ENCODE data around the gene TTC33. TPM values are rescaled to one million over a fixed set of nuclear protein-coding genes. Genes with fewer than 3 reads are reported as not detected.

The TTC33 gene
- total and polyA plus RNA-seq, 5 experiments from 2014 or later = 8.4 to 18.9 (median 14.8) TPM

DNA sequence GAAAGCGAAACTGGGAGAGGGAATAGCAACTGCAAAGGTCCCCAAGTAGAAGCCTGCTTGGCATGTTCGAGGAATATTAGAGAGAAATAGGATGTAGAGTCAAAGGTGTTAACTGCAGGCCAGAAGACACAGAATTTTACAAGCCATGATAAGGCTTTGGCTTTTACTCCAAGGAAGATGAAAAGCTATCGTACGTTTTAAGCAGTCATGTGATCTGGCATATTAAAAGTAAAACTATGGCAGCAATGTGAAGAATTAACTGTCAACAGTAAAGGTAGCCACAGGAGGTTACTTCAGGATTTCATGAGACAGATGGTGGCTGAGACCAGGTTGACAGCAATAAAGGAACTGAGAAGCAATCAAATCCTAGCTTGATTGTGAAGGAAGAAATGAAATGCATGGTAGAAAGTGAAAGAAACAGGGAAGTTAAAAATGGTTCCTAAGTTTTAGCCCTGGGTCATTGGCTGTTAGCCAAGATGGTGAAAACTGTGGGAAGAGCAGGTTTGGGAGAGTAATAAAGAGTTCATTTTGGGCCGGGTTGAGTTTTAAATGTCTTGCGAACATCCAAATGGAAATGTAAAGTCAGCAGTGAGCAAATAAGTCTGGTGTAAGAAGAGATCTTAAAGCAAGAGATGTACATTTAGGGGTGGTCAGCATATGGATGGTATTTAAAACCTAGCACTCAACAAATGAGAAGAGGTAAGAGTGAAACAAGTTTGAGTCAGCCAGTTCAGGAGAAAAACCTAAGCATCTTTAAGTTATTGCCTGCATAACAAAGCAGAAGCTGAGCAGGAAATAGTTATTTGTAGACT is 20.3 kb upstream of the TTC33 start:
- DNase-seq = no peak
- Mint-ChIP-seq H3K27me3 (no peaks in the 10 kb centered on the region), H3K9me3 (no peaks in the 10 kb centered on the region), H3K4me3 (no peak overlapping the region), H3K4me1 (peaks cover 14 to 32% (median 22%) of the 10 kb centered on the region in 4 donors), H3K27ac (peak overlapping the region in 6 of 10 donors; percentile 4 to 67 (median 26)), H3K36me3 (peaks cover 0 to 69% (median 3%) of the 10 kb centered on the region in 3 donors)
- POLR2A ChIA-PET = no interaction called here
- no peak for ATAC-seq

DNA sequence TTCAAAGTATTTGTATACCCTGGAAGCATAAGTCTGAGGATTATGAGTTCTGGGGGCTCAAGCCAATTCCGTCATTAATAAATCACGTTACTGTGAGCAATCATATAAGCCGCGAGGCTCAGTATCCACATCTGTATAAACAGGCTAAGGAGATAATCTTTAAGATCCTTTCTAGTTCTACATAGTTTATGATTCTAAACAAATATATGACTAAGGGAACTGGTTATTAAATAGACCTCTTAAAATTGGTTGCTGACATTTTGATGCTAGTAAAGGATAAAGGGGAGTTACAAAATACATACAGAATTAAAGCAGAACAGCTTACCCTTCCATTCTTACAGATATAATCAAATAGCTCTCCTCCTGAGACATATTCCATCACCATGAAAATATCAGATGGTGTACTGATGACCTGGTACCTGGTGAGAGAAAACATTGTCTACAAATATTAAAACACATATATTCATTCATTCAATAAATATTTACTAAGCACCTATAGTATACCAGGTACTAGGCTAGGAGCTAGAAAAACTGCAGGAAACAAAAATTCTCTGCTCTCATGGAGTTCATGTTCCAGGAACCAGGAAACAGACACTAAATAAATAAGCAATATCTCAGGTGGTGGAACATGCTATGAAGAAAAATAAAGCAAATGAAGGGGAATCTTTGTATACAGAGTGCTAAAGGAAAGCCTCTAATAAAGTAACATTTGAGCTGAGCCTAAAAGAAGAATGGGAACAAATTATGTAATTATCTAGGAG is 19.5 kb upstream of the TTC33 start:
- H3K27ac Mint-ChIP-seq = peak overlapping the region in 2 of 10 donors; percentile 16 to 36
- peaks cover 12 to 24% (median 15%) of the 10 kb centered on the region in 4 donors for H3K4me1 Mint-ChIP-seq
- no peaks in the 10 kb centered on the region for H3K27me3 Mint-ChIP-seq
- peaks cover 0 to 70% (median 3%) of the 10 kb centered on the region in 3 donors for H3K36me3 Mint-ChIP-seq
- no peaks in the 10 kb centered on the region for H3K9me3 Mint-ChIP-seq
- DNase-seq = no peak
- H3K4me3 Mint-ChIP-seq = no peak overlapping the region
- ATAC-seq = no peak
- POLR2A ChIA-PET = no interaction called here

DNA sequence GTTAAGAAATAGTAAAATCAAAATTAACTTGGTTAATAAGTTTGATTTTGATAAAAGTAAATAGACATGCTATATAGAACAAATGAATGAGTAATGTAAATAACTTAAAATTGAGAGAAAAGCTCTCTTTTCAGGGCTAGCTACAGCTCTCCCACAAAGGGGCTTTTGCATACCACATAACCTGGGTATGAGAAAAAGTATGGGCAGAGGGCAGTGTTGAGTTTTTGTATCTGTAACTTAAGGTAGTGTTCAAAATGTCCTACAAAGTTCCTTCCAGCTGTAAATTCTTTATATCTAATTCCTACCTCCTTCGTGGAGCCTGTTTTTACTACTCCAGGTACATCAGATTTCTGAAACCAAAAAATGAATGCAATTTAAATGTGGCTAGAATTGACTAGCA is 18.9 kb upstream of the TTC33 start:
- peaks cover 0 to 72% (median 3%) of the 10 kb centered on the region in 3 donors for H3K36me3 Mint-ChIP-seq
- POLR2A ChIA-PET = no interaction called here
- DNase-seq (no peak), ATAC-seq (peak in 1 of 2 donors; percentile 44)
- H3K27ac Mint-ChIP-seq = peak overlapping the region in 1 of 10 donors; percentile 47
- H3K4me3 Mint-ChIP-seq = no peak overlapping the region
- no peaks in the 10 kb centered on the region for H3K9me3 Mint-ChIP-seq
- H3K4me1 Mint-ChIP-seq = peaks cover 11 to 19% (median 12%) of the 10 kb centered on the region in 4 donors
- no peaks in the 10 kb centered on the region for H3K27me3 Mint-ChIP-seq

DNA sequence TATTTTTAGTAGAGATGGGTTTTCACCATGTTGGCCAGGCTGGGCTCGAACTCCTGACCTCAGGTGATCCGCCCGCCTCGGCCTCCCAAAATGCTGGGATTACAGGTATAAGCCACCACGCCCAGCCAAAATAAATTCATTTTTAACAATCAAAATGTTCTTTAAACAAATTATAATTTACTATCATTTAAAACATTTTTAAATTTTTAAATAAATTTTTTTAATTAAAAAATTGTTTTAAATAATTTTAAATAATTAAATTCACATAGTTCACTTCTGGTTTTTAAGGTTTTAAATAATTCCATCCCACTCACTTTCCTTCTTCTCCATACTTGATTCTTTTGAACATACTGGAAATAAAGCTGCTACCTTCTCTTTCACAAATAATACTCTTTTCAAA is 15.0 kb upstream of the TTC33 start:
- peaks cover 0 to 4% (median under 1%) of the 10 kb centered on the region in 4 donors for H3K4me1 Mint-ChIP-seq
- POLR2A ChIA-PET = no interaction called here

DNA sequence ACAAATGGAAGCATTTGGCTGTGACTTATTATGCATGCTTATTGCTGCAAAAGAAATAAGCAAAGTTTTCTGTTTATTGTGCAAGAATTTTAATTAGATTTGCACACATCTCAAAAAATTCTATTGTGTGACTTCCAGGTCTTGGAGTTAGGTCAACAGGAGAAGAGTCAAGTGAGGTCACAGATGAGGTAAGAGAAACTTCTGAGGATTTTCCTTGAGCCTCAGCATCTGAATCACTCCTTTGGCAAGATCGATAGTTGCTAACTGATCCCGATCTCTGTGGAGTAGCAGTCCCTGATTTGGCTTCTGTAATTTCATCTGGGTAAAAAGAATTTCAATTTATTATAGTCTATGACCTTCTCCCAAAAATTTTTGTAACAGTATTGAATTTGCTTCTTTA is 6.9 kb upstream of the TTC33 start:
- Mint-ChIP-seq H3K27ac (peak overlapping the region in 1 of 10 donors; percentile 48), H3K36me3 (peaks cover 0 to 71% (median 8%) of the 10 kb centered on the region in 3 donors), H3K4me3 (no peak overlapping the region), H3K4me1 (no peaks in the 10 kb centered on the region), H3K9me3 (no peaks in the 10 kb centered on the region), H3K27me3 (no peaks in the 10 kb centered on the region)
- POLR2A ChIA-PET = no interaction called here
- no peak for DNase-seq
- ATAC-seq = no peak

More for the DNA sequence above, 15.0 kb upstream of the TTC33 start:
- H3K36me3 Mint-ChIP-seq = peaks cover 0 to 77% (median 3%) of the 10 kb centered on the region in 3 donors
- ATAC-seq (no peak), DNase-seq (no peak)
- no peak overlapping the region for H3K4me3 Mint-ChIP-seq
- H3K27me3 Mint-ChIP-seq = no peaks in the 10 kb centered on the region
- H3K9me3 Mint-ChIP-seq = no peaks in the 10 kb centered on the region
- peak overlapping the region in 1 of 10 donors; percentile 69 for H3K27ac Mint-ChIP-seq

DNA sequence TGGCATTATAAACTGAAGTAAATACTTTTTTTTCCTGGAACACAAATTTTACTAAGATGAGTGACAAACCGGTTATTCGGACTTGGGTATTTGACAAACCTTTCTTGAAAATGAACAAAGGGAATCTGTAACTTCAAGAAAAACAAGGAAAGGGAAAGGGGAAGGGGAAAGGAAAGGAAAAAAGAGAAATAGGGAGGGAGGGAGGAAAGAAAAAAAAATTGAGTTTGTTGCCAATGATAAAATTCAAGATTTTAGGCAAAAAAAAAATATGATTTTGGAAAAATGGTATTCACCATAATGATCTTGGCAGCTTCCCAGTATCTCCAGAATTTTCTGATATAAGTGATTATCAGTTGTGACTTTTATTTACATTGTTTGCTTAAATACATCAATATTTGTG is 1.6 kb upstream of the TTC33 start:
- Mint-ChIP-seq H3K4me1 (peaks cover 6 to 14% (median 9%) of the 10 kb centered on the region in 4 donors), H3K27ac (peak overlapping the region in 1 of 10 donors; percentile 46), H3K4me3 (peak overlapping the region in 2 of 10 donors; percentile 11 to 60), H3K27me3 (no peaks in the 10 kb centered on the region), H3K9me3 (no peaks in the 10 kb centered on the region), H3K36me3 (peaks cover 0 to 29% (median 5%) of the 10 kb centered on the region in 3 donors)
- DNase-seq (no peak), ATAC-seq (no peak)
- POLR2A ChIA-PET = no interaction called here

DNA sequence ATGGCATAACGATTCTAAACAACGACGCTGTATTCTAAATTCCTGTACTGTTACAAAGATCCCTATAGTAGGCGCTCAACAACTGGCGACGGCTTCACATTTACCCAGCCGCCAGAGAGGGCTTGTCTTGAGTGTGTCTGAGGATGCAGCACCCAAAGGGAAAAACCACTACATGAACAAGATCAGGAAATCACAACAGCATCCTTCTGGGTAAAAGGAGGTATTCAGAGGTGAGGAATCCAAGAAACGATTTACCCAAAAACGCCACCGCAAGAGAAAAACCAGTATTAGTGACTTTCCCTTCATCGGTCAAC is 711 bp downstream of the TTC33 start:
- ATAC-seq (peak; percentile 69 to 75), DNase-seq (peak; percentile 32 to 82 (median 64))
- Mint-ChIP-seq H3K36me3 (peaks cover 0 to 17% (median 8%) of the 10 kb centered on the region in 3 donors), H3K27ac (no peak overlapping the region), H3K27me3 (no peaks in the 10 kb centered on the region), H3K4me3 (no peak overlapping the region), H3K4me1 (peaks cover 13 to 31% (median 22%) of the 10 kb centered on the region in 4 donors), H3K9me3 (no peaks in the 10 kb centered on the region)
- POLR2A ChIA-PET = interaction anchor here (0.6 to 2.4 kb wide), 3 partner anchors 43 to 1573 kb away, joined by 3 to 9 read pairs (median 7); partner anchors contain the start of genes PRKAA1 and RPL37

DNA sequence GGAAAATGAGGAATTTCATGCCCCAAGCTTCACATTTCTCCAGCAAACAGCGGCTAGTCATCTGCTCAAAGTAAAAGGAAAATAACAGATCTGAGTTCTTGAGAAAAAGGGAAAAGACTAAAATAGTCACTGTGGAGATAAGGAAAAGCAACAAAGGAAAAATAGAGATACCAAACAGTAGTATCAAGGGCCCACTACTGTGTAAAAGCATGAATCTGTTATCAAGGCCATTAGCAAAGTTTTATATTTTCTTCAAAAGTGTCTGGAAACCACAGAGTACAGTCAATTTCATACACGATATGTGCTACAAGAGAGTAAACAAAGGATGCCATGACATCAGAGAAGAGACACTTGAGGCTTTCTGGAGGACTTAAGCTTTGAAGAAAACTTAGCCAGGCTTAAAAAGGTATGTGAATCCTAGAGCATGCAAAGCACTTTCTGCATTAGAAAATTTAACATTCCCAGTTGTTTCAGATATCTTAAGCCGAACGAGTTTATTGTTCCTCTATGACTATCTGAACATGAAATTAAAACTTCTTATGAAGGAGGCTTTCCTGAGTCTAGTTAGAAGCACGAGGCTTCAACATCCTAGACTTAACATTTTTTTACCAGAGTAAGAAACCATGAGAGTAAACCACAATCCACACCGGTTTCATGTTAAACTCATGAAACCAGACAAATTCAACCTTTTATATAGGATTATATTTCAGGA is 1.2 kb downstream of the TTC33 start:
- Mint-ChIP-seq H3K27ac (no peak overlapping the region), H3K36me3 (peaks cover 0 to 17% (median 8%) of the 10 kb centered on the region in 3 donors), H3K4me1 (peaks cover 13 to 31% (median 23%) of the 10 kb centered on the region in 4 donors), H3K27me3 (no peaks in the 10 kb centered on the region), H3K9me3 (no peaks in the 10 kb centered on the region), H3K4me3 (no peak overlapping the region)
- POLR2A ChIA-PET = interaction anchor here (1.8 to 2.4 kb wide), 2 partner anchors 44 to 80 kb away, joined by 7 to 9 read pairs; partner anchors contain the start of genes PRKAA1 and RPL37
- peak in 3 of 10 donors; percentile 37 to 70 (median 65) for DNase-seq
- peak; percentile 41 to 68 for ATAC-seq

DNA sequence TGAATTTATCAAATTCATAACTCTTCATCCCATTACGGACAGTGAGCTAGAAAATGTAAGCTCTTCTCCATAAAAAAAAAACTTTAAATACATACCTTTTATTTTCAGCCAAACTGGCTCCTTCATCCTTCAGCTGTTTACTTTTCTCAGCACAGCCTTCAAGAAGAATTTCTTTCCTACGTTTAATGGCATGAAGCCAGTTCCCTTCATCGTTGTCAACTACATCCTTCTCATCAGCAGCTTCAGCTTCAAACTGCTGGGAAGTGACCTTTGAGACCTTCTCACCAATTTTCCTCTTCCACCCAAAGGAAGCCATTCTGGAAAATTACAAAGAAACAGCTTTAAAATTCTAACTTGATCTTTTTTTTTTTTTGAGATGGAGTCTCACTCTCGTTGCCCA is 9.1 kb downstream of the TTC33 start:
- Mint-ChIP-seq H3K27ac (no peak overlapping the region), H3K4me3 (no peak overlapping the region), H3K27me3 (no peaks in the 10 kb centered on the region), H3K4me1 (peaks cover 18 to 41% (median 31%) of the 10 kb centered on the region in 4 donors), H3K9me3 (no peaks in the 10 kb centered on the region), H3K36me3 (peaks cover 4 to 51% (median 16%) of the 10 kb centered on the region in 3 donors)
- DNase-seq (no peak), ATAC-seq (no peak)
- POLR2A ChIA-PET = interaction anchor here (0.6 kb wide), 1 partner anchor 67 kb away, joined by 3 read pairs; the partner anchor contains the start of gene PTGER4

DNA sequence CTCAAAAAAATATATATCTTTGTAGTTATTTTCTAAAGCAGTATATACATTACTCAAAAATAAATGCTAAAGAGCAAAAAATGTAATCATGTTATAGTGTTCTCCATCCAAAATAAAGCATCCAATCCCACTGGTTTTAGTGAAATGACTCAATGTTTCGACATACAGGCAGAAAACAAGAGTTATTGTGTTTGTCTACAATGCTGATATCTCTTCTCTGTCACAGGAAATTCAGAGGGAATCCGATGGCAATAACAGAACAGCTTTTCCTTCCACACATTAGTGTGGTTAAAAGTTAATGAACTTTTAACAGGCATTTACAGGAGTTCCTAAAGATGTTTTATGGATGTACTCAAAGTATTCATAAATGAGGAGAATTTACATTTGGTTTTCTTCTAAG is 12.0 kb downstream of the TTC33 start:
- Mint-ChIP-seq H3K9me3 (peaks cover 0 to 17% (median 7%) of the 10 kb centered on the region in 9 donors), H3K27me3 (no peaks in the 10 kb centered on the region), H3K4me1 (peaks cover 8 to 25% (median 18%) of the 10 kb centered on the region in 4 donors), H3K27ac (peak overlapping the region in 1 of 10 donors; percentile 12), H3K36me3 (peaks cover 24 to 70% (median 36%) of the 10 kb centered on the region in 3 donors), H3K4me3 (no peak overlapping the region)
- ATAC-seq = no peak
- POLR2A ChIA-PET = no interaction called here
- DNase-seq = no peak

DNA sequence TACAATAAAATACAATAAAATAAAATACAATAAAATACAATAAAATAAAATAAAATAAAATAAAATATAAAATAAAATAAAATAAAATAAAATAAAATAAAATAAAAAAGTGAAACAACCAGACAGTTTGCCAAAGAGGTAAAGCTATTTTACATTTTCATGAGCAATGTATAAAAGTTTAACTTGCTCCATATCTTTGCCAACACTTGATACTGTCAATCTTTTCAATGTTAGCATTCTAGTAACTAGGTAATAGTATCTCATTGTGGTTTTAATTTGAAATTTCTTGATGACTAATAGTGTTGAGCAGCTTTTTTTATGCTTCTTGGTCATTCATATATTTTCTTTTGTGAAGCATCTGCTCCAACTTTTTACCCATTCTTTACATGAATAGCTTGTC is 17.3 kb downstream of the TTC33 start:
- Mint-ChIP-seq H3K27ac (no peak overlapping the region), H3K4me1 (peaks cover 14 to 27% (median 26%) of the 10 kb centered on the region in 4 donors), H3K36me3 (peaks cover 24 to 59% (median 36%) of the 10 kb centered on the region in 3 donors), H3K27me3 (no peaks in the 10 kb centered on the region), H3K9me3 (peaks cover 0 to 17% (median 7%) of the 10 kb centered on the region in 9 donors), H3K4me3 (no peak overlapping the region)
- ATAC-seq (no peak), DNase-seq (no peak)
- POLR2A ChIA-PET = no interaction called here
